IPS-18c (cell line): Measurements from ENCODE around the gene C14orf39.

ENCODE experiments used
- H3K4me3 ChIP-seq: 2 replicates; pipeline ENCODE4 v1.7.0; 2013; ENCODE audit warnings: low read depth, mild to moderate bottlenecking, low read length, moderate library complexity; ENCODE audit not compliant: insufficient read depth
- H3K9me3 ChIP-seq: one replicate; pipeline ENCODE4 v1.6.1; 2013; ENCODE audit warnings: mild to moderate bottlenecking, low read length, moderate library complexity; ENCODE audit not compliant: control insufficient read depth, insufficient read depth

The C14orf39 gene

GRCh38 chr14:60485598-60486251 is at the start of gene C14orf39:
TSS of gene C14orf39 (minus strand) at chr14:60486063. CDS start at chr14:60485078, 985 bp downstream.
- H3K9me3 ChIP-seq: no peaks in the 10 kb centered on the region
- H3K4me3 ChIP-seq: peak within 1 kb of the TSS; percentile 67

GRCh38 chr14:60532442-60532841 is 46.6 kb upstream of the C14orf39 start:
- H3K9me3 ChIP-seq: no peaks in the 10 kb centered on the region
- no peak overlapping the region for H3K4me3 ChIP-seq

DNA sequence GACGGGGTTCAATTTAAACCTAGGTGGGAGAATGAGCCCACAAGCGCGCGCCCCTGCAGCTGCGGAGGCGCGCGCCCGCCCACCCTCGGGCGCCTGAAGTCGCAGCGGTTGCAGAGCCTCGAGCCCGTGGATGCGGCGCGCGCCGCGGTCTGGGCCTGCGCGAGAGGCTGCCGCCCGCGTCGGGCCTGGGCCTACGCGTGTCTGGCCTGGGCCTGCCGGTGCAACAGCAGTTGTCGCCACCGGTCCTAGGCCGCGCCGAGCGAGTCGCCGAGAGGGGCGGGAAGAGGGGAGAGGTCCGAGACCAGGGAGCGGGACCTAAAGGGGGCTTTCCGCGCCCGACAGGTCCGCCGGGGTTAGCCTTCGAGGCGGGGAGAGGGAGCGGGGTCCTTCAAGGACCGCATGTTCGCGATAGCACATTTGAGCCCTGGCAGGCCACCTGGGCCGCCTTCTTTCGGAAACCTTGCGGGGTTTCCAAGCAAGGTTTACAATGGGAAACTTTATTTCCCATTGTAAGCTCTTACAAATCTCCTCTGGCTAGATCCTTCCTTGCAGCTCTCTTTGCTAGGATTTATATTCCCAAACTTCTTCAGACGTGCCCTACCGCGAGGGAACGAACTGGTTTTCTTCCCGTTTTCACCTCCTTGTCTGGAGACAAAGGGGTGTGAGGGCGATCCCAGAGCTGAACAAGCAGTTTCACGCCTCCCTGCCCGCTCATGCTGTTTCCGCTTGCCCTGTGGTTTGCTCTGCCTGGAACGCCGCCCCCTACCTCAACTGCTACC is 29.8 kb upstream of the C14orf39 start:
- peaks cover 4% of the 10 kb centered on the region for H3K9me3 ChIP-seq
- H3K4me3 ChIP-seq: peak overlapping the region; percentile 59

- Histone ChIP-seq H3K9me3 (peaks cover 4% of the 10 kb centered on the region), H3K4me3 (peak overlapping the region; percentile 59)
Observed at GRCh38 chr14:60514741-60515491, 29.1 kb upstream of the C14orf39 start.

GRCh38 chr14:60514378-60514740 is 28.5 kb upstream of the C14orf39 start:
- Histone ChIP-seq H3K9me3 (peaks cover 4% of the 10 kb centered on the region), H3K4me3 (peak overlapping the region; percentile 59)

GRCh38 chr14:60512973-60513571 is 27.2 kb upstream of the C14orf39 start:
- H3K9me3 ChIP-seq: peaks cover 4% of the 10 kb centered on the region
- no peak overlapping the region for H3K4me3 ChIP-seq

GRCh38 chr14:60512126-60512525 is 26.3 kb upstream of the C14orf39 start:
- peaks cover 4% of the 10 kb centered on the region for H3K9me3 ChIP-seq
- no peak overlapping the region for H3K4me3 ChIP-seq

- peak overlapping the region; percentile 24; the same call in 1 of the 2 replicates for H3K4me3 ChIP-seq
- peaks cover under 1% of the 10 kb centered on the region for H3K9me3 ChIP-seq
Observed at GRCh38 chr14:60510951-60511599, 25.2 kb upstream of the C14orf39 start.

- Histone ChIP-seq H3K4me3 (peak overlapping the region; percentile 49; the same call in 1 of the 2 replicates), H3K9me3 (no peaks in the 10 kb centered on the region)
Observed at GRCh38 chr14:60510254-60510950, 24.5 kb upstream of the C14orf39 start.

DNA sequence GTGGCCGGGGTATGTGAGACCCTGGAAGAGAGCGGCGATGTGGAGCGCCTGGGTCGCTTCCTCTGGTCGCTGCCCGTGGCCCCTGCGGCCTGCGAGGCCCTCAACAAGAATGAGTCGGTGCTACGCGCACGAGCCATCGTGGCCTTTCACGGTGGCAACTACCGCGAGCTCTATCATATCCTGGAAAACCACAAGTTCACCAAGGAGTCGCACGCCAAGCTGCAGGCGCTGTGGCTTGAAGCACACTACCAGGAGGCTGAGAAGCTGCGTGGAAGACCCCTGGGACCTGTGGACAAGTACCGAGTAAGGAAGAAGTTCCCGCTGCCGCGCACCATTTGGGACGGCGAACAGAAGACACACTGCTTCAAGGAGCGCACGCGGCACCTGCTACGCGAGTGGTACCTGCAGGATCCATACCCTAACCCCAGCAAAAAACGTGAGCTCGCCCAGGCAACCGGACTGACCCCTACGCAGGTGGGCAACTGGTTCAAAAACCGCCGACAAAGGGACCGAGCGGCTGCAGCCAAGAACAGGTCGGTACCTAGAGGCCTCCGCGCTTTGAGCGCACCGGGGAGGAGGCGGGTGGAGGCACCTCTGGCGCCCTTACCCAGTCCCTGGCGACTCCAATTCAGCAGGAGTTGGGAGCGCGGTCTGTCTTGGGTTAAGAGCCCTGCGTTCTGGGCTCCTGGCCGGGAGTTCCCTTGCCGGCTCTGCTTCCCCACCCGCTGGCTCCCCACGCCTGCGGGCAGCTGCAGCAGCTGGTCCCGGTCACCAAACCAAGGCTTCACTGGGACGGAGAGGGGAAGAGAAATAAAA is 23.8 kb upstream of the C14orf39 start:
- Histone ChIP-seq H3K9me3 (no peaks in the 10 kb centered on the region), H3K4me3 (peak overlapping the region; percentile 49)

DNA sequence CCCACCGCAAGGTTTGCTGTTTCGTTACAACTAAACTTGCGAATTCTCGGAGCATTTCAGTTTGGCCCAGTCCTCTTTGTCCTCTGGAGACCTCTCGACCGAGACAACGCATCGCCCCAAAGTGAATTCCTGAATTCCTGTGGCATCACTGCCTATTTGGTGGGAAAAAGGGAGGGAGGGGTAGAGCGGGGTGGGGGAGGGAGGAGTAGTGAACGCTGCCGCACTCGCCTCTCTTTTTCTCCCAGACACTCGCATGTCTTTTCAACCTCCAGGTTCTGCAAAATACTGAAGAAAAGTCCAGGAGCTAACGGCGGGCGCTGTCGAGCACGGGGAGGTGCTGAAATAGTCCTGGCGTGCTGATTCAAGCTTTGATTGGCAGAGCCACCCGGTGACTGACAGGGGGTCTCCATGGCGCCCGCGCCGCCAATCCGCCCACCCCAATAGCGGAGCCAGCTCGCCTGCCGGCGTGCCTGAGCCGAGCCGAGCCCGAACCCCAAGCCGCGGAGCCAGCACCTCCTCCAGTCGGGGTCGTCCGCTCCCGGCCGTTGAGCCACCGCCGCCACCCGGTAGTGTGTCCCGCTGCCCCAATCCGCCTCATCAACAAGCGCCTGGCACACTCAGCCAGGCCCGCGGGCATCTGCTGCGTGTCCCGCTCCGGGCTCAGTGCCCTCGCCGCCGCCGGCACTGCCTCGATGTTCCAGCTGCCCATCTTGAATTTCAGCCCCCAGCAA is 23.0 kb upstream of the C14orf39 start, which contains the start of gene SIX6:
Gene SIX6, plus strand, starts transcription at position 440 of the 731 bp plus-strand sequence. Its CDS starts 253 bp downstream, at position 693.
- H3K4me3 ChIP-seq: peak within 1 kb of the TSS; percentile 49
- H3K9me3 ChIP-seq: no peaks in the 10 kb centered on the region

DNA sequence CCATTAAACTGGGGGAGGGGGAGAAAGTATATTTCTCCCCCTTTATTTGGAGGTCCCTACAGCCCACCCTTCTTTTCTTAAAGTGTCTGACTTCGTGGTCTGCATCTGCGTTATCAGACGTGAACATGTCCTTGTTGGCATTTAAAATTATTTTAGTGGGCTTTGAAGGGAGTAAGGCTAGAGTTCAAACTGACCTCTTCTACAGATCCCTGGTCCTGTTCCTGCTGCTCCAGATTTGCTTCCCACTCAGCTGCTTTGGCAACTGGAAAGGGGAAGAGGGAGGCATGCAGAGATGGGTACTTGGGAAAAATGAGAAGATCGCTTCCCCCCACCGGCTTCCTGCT is 22.5 kb upstream of the C14orf39 start:
- peak overlapping the region; percentile 49 for H3K4me3 ChIP-seq
- no peaks in the 10 kb centered on the region for H3K9me3 ChIP-seq

DNA sequence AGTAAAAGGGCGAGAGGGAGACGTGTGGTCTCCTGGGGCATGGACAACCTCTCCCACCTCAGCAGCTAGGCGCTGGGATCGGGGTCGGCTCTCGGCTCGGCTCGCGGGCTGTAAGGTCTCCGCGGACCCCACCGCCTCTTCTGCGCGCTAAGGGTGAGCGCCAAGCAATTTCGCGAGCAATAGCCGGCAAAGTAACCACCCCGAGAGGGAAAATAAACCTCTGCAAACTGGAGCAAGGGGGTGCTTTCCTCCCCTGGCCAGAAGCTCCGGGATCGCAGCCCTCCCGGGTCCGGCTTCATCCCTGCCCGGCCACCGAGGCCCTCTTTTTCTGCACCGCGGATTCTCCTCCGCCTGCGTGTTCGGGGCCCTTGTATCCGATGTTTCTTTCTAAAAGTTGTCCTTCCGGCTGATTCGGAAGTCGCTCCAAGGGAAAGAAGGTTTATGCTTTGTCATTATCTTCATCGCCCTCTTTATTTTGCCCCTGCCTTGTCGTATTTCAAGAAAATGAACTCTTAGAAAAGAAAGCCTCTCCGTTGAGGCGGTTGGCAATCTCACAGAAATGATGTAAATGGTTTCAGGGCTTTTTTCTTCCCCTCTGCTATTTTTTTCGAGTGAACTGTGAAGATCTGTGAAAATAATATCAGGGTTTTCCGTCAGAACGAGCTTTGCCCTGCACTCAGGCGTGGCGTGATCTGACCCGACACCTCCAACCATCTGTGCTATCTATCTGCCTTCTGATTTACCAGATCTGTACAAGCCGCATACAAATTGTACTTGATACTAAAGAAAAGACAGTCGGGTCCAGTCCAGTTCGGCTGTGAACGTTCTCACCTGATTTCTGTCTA is 21.3 kb upstream of the C14orf39 start:
- Histone ChIP-seq H3K9me3 (no peaks in the 10 kb centered on the region), H3K4me3 (peak overlapping the region; percentile 16)

DNA sequence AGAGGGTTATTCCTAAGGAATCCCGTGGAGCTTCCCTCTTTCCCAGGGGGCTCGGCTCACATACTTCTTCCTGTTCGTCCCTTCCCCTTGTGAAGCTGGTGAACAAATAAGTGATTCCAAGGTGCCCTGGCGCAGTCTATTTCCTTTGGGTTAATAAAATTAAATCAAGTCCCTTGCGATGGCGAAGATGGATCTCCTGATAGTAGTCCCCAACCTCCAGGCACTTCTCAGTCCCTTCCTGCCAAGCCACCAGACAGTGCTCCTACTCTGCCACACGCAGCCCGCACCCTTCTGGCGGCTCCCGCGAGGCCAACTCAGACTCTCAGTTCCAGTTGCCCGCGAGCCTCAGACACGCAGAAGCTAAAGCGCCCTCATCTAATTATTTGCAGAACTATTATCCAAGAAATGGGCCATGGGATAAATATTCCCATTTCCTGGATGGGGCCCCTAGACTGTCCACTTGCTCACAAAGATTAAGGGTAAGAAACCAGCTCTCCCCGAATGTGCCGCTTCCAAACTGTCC is 20.7 kb upstream of the C14orf39 start:
- H3K4me3 ChIP-seq: peak overlapping the region; percentile 16

More for the DNA sequence above, 20.7 kb upstream of the C14orf39 start:
- H3K9me3 ChIP-seq: no peaks in the 10 kb centered on the region
